GM23248 (cell line): Measurements from ENCODE around the gene CDKN2AIPNL.

Experiments used
- EZH2 ChIP-seq: fragments of 200-600 bp; sonication (generic); IDR thresholded peaks from 2 replicates; pipeline ENCODE4 v1.6.1; 2018; ENCODE audit warnings: antibody characterized with exemption, mild to moderate bottlenecking; ENCODE audit not compliant: insufficient read depth, poor library complexity, severe bottlenecking
- EZH2phosphoT487 ChIP-seq: fragments of 200-600 bp; sonication (generic); IDR thresholded peaks from 2 replicates; pipeline ENCODE4 v1.6.1; 2018; ENCODE audit warnings: antibody characterized with exemption, moderate library complexity, mild to moderate bottlenecking, low read depth; ENCODE audit not compliant: insufficient read depth

- TF ChIP-seq EZH2 (no peak), EZH2phosphoT487 (no peak)
These were observed 47.3 kb upstream of the CDKN2AIPNL start for GRCh38 chr5:134459010-134459403.
